Measurements from ENCODE around the gene RAPGEF2. TPM values are rescaled to one million over a fixed set of nuclear protein-coding genes. Genes with fewer than 3 reads are reported as not detected.
A peak's percentile ranks its signal among the peaks of the same experiment; 100 is the strongest.

Gene RAPGEF2
- total and polyA plus RNA-seq, 2 donors (not counting 3 experiments of a cell fraction or from before 2014, with no cell fraction given): 28.7 to 55.2 TPM

- no peak overlapping the region for H3K9ac ChIP-seq (replicated peaks; ENCODE audit: extremely low read depth, insufficient read depth, low read length)
- no peak overlapping the region for H3K4me2 ChIP-seq (ENCODE audit: insufficient read depth, low read length)
- no TSS peak for BruUV-seq (replicated peaks)
- H4K20me1 ChIP-seq (replicated peaks; ENCODE audit: control insufficient read depth, extremely low read depth, insufficient read depth, low read length): no peaks in the 10 kb centered on the region
- intact Hi-C loops (cut with micrococcal nuclease): no loop called here
- FAIRE-seq (no peak), DNase-seq (ENCODE audit: low read depth, low spot score) (peak; percentile 2)
- no peak overlapping the region for H3K27ac ChIP-seq (ENCODE audit: insufficient read depth, low read depth, low read length)
- no peak overlapping the region for H2AFZ ChIP-seq (ENCODE audit: low read depth, low read length)
- no peak overlapping the region for H3K4me3 ChIP-seq (replicated peaks in 1 of 3; ENCODE audit: insufficient read depth in 1 of 3, low read depth in 1 of 3, low read length in 3 of 3)
- dilution Hi-C loops (cut with MboI; ENCODE audit: extremely low pct_ligation_motif_present, low sequenced_read_pairs): no loop called here
- H3K27me3 ChIP-seq (ENCODE audit: control insufficient read depth in 2 of 2, insufficient read depth in 2 of 2, low read length in 2 of 2): no peaks in the 10 kb centered on the region
- ChIA-PET POLR2A (interaction anchor here (0.7 kb wide), 1 partner anchor 36 kb away, joined by 4 read pairs; no protein-coding TSS in a partner anchor), CTCF (no interaction called here)
- TF ChIP-seq POLR2AphosphoS5 (IDR thresholded peaks at IDR 0.05; ENCODE audit: insufficient read depth, low read depth, low read length) (no peak), POLR2A (IDR thresholded peaks at IDR 0.05; ENCODE audit: low read depth, low read length) (no peak), FOS (IDR thresholded peaks at IDR 0.05; ENCODE audit: borderline replicate concordance, insufficient read depth, low read length) (no peak), MYC (IDR thresholded peaks at IDR 0.05; ENCODE audit: low read depth, low read length) (no peak), JUN (IDR thresholded peaks at IDR 0.05; ENCODE audit: borderline replicate concordance, insufficient read depth, insufficient read length, low read depth) (no peak), GATA2 (IDR thresholded peaks at IDR 0.05; ENCODE audit: insufficient read depth, insufficient read length, low read depth, low read length) (no peak), EZH2 (IDR thresholded peaks at IDR 0.05; ENCODE audit: borderline replicate concordance, low read depth, low read length, severe bottlenecking) (no peak), CTCF (IDR thresholded peaks at IDR 0.05; ENCODE audit: extremely low read depth in 1 of 2, insufficient read depth in 1 of 2, low read depth in 1 of 2, low read length in 2 of 2) (no peak), MAX (IDR thresholded peaks at IDR 0.05; ENCODE audit: insufficient read depth, insufficient read length) (no peak)
- peaks cover 9 to 22% of the 10 kb centered on the region in 2 experiments for H3K36me3 ChIP-seq (ENCODE audit: control insufficient read depth in 2 of 2, extremely low read depth in 1 of 2, insufficient read depth in 2 of 2, low read length in 2 of 2)
- H3K9me1 ChIP-seq (replicated peaks; ENCODE audit: control insufficient read depth, extremely low read depth, insufficient read depth, low read length): no peaks in the 10 kb centered on the region
- no peaks in the 10 kb centered on the region for H3K9me3 ChIP-seq (replicated peaks; ENCODE audit: control insufficient read depth, insufficient read depth, low read length)
- H3K4me1 ChIP-seq (ENCODE audit: control insufficient read depth, extremely low read depth, insufficient read depth, low read length): no peaks in the 10 kb centered on the region
- no peaks in the 10 kb centered on the region for H3K79me2 ChIP-seq (ENCODE audit: control insufficient read depth, insufficient read depth, low read length)
These were observed 234.2 kb downstream of the RAPGEF2 start for GRCh38 chr4:159337041-159337440.
